SK-N-MC (cell line): Measurements from ENCODE around the gene TAS2R20.

Source experiments
- EZH2 ChIP-seq: fragments of 200-600 bp; sonication (generic); IDR thresholded peaks from one replicate; pipeline ENCODE4 v1.6.1; 2017; ENCODE audit warnings: antibody characterized with exemption
- POLR2AphosphoS5 ChIP-seq: IDR thresholded peaks from 2 replicates; pipeline ENCODE4 v1.6.1; 2012; ENCODE audit warnings: mild to moderate bottlenecking, low read depth, low read length, borderline replicate concordance

- TF ChIP-seq EZH2 (no peak), POLR2AphosphoS5 (no peak)
These were observed 45.5 kb downstream of the TAS2R20 start for GRCh38 chr12:10952645-10953044.
